Fibroblast of lung (primary cell): ENCODE results near the gene MBNL2.

Experiments used
- CTCF ChIP-seq, 2 donors: IDR thresholded peaks in 1 of 2; conservative IDR thresholded peaks in 1 of 2; 1 replicate in 1 of 2; 2 replicates in 1 of 2; pipeline ENCODE4 v1.5.1; 2011 to 2012; ENCODE audit warnings: low read length in 2 of 2, control low read depth in 1 of 2, inconsistent platforms in 1 of 2, low read depth in 1 of 2, mild to moderate bottlenecking in 1 of 2
- EZH2 ChIP-seq: IDR thresholded peaks from 2 replicates; pipeline ENCODE4 v1.5.1; 2012; ENCODE audit warnings: low read length, control low read depth, mild to moderate bottlenecking; ENCODE audit errors: missing control alignments

GRCh38 chr13:97385854-97386253 is 163.7 kb downstream of the MBNL2 start:
- no peak for TF ChIP-seq EZH2
- TF ChIP-seq CTCF (conservative IDR thresholded peaks at IDR 0.05 in 1 of 2, IDR thresholded peaks at IDR 0.05 in 1 of 2; ENCODE audit: low read depth in 1 of 2, low read length in 2 of 2), result no peak
